Prostate gland (tissue), 2 donors: ENCODE data around the gene PRSS21.

ENCODE experiments used
- POLR2A ChIP-seq: fragments of 450-650 bp; IDR thresholded peaks from one replicate; pipeline ENCODE4 v1.6.1; 2016; ENCODE audit warnings: antibody characterized with exemption, mild to moderate bottlenecking
- POLR2AphosphoS5 ChIP-seq: sonication (generic); formaldehyde crosslinking; IDR thresholded peaks from one replicate; pipeline ENCODE4 v1.6.1; 2017; ENCODE audit warnings: antibody characterized with exemption
- TF ChIP-seq, protein P1 (sequence below), 4 experiments: fragments of 200-600 bp in 2 of 4; fragments of 450-650 bp in 2 of 4; sonication (generic) in 2 of 4; IDR thresholded peaks; 1 replicate in 3 of 4; 2 replicates in 1 of 4; pipeline ENCODE4 v1.5.1; 2016 to 2019; ENCODE audit warnings: antibody characterized with exemption in 4 of 4, mild to moderate bottlenecking in 2 of 4, moderate library complexity in 2 of 4

DNA sequence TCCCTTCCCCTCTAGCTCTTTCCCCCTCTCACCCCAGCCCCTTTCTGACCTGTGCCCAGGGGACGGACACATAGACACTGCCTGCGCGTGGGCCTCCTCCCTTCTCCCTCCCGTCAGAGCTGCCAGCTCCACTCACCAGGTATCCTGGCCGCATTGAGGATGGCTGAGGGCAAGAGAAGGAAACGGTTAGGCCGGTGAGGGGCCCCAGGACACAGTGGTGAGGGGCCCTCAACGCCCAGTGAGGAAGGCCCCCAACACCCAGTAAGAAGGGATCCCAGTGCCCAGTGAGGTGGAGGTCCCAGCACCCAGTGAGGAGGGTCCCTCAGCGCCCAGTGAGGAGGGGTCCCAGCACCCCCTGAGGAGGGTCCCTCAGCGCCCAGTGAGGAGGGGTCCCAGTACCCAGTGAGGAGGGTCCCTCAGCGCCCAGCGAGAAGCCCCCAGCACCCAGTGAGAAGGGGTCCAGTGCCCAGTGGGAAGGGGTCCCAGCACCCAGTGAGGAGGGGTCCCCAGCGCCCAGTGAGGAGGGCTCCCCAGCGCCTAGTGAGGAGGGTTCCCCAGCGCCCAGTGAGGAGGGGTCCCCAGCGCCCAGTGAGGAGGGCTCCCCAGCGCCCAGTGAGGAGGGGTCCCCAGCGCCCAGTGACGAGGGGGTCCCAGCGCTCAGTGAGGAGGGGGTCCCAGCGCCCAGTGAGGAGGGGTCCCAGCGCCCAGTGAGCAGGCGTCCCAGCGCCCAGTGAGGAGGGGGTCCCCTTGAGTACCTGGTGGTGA is 39.8 kb downstream of the PRSS21 start:
- TF ChIP-seq, protein P1, sequence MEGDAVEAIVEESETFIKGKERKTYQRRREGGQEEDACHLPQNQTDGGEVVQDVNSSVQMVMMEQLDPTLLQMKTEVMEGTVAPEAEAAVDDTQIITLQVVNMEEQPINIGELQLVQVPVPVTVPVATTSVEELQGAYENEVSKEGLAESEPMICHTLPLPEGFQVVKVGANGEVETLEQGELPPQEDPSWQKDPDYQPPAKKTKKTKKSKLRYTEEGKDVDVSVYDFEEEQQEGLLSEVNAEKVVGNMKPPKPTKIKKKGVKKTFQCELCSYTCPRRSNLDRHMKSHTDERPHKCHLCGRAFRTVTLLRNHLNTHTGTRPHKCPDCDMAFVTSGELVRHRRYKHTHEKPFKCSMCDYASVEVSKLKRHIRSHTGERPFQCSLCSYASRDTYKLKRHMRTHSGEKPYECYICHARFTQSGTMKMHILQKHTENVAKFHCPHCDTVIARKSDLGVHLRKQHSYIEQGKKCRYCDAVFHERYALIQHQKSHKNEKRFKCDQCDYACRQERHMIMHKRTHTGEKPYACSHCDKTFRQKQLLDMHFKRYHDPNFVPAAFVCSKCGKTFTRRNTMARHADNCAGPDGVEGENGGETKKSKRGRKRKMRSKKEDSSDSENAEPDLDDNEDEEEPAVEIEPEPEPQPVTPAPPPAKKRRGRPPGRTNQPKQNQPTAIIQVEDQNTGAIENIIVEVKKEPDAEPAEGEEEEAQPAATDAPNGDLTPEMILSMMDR (IDR thresholded peaks at IDR 0.05): no peak
- TF ChIP-seq POLR2A (no peak), POLR2AphosphoS5 (no peak)
